MCF 10A (cell line): Measurements from ENCODE around the gene NEK1. TPM values are rescaled to one million over a fixed set of nuclear protein-coding genes. Genes with fewer than 3 reads are reported as not detected.

Experiments used
- BruUV-seq: library from RNA; stranded (reverse); fragments of 400-500 nt; replicated peaks from 2 replicates; lab custom pipeline; 2021; lab: Mats Ljungman, UMichigan
- CTCF ChIA-PET: fragments of 300-600 bp; sonication (Branson Sonifier 250); formaldehyde crosslinking; extraction: SDS; loops from one replicate; lab custom pipeline; 2021; ENCODE audit warnings: antibody characterized with exemption, inconsistent platforms; lab: Yijun Ruan, JAX
- POLR2A ChIA-PET: fragments of 300-600, 350-650 bp; sonication (Branson Sonifier 250); formaldehyde crosslinking; extraction: SDS; loops from one replicate; lab custom pipeline; 2020; ENCODE audit warnings: antibody characterized with exemption, inconsistent platforms; lab: Yijun Ruan, JAX
- DNase-seq: peaks from one replicate; pipeline ENCODE4 v3.0.0-alpha.2; 2018; ENCODE audit not compliant: unreplicated experiment
- H3K27ac Mint-ChIP-seq: one replicate; pipeline ENCODE4 v1.8.0; 2022; ENCODE audit warnings: mild to moderate bottlenecking, low read depth, mixed read lengths; ENCODE audit not compliant: unreplicated experiment
- H3K27me3 Mint-ChIP-seq: one replicate; pipeline ENCODE4 v1.8.0; 2022; ENCODE audit warnings: mixed read lengths; ENCODE audit not compliant: insufficient read depth, unreplicated experiment
- H3K36me3 Mint-ChIP-seq: one replicate; pipeline ENCODE4 v1.8.0; 2022; ENCODE audit warnings: mild to moderate bottlenecking, moderate library complexity, mixed read lengths; ENCODE audit not compliant: insufficient read depth, unreplicated experiment
- H3K4me1 Mint-ChIP-seq: one replicate; pipeline ENCODE4 v1.8.0; 2022; ENCODE audit warnings: mixed read lengths; ENCODE audit not compliant: insufficient read depth, unreplicated experiment
- H3K4me3 Mint-ChIP-seq: one replicate; pipeline ENCODE4 v1.8.0; 2022; ENCODE audit warnings: mild to moderate bottlenecking, moderate library complexity, mixed read lengths; ENCODE audit not compliant: unreplicated experiment
- H3K9me3 Mint-ChIP-seq: one replicate; pipeline ENCODE4 v1.8.0; 2022; ENCODE audit warnings: mixed read lengths; ENCODE audit not compliant: unreplicated experiment
- intact Hi-C: fragments of 100-400 bp; cut with micrococcal nuclease; formaldehyde crosslinking; loops from 2 replicates; pipeline ENCODE4 v1.14.1; 2022
- total RNA-seq: library from RNA; stranded (reverse); gene quantifications from 2 replicates; pipeline ENCODE4 v1.2.3, GENCODE V29; 2022
- TF ChIP-seq, protein P1 (sequence below): fragments of 200-600 bp; IDR thresholded peaks from one replicate; pipeline ENCODE4 v1.8.0; 2022; ENCODE audit warnings: antibody characterized with exemption, mild to moderate bottlenecking; ENCODE audit not compliant: unreplicated experiment

NEK1 gene
- total RNA-seq, 1 experiment from 2014 or later = 15.5 TPM

DNA sequence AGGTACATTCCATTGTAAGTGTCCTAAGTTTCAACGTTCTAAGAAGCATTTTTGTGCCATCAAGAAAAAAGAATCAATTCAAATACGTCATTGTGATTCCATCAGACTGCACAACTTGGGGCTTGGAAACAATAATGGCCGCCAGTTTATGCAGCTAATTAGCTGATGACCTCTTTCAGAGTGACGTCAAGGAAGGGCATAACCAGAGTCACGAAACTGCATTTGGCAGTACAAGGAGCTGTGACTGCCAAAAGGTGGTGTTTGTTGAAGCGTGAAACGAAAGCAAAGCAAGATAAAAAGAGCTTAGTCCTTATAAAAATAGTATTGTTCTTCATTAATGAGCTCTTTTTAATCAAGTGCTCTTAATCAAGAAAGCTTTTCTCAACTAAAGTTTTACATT is 260.5 kb downstream of the NEK1 start:
- no peak overlapping the region for H3K27ac Mint-ChIP-seq
- DNase-seq = no peak

DNA sequence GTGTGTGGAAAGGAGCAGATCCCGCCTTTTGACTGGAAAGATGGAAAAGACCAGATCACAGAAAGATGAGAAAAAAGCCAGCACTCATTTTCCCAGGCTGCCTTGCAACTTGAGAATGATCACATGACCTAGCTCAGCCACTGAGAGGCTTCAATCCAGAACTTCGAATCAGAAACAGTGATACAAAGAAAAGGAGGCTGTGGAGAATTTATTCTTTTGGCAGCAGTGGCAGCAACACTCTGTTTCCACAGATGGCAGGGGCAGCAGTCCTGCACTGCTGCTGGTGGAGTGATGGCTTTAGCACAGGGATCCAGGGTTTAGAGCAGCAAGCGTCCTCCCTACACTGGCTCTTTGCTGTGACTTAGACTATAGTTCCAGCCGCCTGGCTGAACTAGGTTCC is 263.8 kb downstream of the NEK1 start:
- CTCF ChIA-PET = no interaction called here
- Mint-ChIP-seq H3K9me3 (peaks cover 8% of the 10 kb centered on the region), H3K27ac (no peak overlapping the region), H3K4me1 (no peaks in the 10 kb centered on the region), H3K27me3 (no peaks in the 10 kb centered on the region), H3K36me3 (no peaks in the 10 kb centered on the region), H3K4me3 (no peak overlapping the region)
- intact Hi-C loops = no loop called here
- POLR2A ChIA-PET = no interaction called here
- no peak for DNase-seq
- BruUV-seq = no TSS peak
- TF ChIP-seq, protein P1, sequence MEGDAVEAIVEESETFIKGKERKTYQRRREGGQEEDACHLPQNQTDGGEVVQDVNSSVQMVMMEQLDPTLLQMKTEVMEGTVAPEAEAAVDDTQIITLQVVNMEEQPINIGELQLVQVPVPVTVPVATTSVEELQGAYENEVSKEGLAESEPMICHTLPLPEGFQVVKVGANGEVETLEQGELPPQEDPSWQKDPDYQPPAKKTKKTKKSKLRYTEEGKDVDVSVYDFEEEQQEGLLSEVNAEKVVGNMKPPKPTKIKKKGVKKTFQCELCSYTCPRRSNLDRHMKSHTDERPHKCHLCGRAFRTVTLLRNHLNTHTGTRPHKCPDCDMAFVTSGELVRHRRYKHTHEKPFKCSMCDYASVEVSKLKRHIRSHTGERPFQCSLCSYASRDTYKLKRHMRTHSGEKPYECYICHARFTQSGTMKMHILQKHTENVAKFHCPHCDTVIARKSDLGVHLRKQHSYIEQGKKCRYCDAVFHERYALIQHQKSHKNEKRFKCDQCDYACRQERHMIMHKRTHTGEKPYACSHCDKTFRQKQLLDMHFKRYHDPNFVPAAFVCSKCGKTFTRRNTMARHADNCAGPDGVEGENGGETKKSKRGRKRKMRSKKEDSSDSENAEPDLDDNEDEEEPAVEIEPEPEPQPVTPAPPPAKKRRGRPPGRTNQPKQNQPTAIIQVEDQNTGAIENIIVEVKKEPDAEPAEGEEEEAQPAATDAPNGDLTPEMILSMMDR = no peak

More for the DNA sequence above, 260.5 kb downstream of the NEK1 start:
- no peaks in the 10 kb centered on the region for H3K36me3 Mint-ChIP-seq
- intact Hi-C loops = no loop called here
- no TSS peak for BruUV-seq
- no peak overlapping the region for H3K4me3 Mint-ChIP-seq
- no peaks in the 10 kb centered on the region for H3K27me3 Mint-ChIP-seq
- H3K9me3 Mint-ChIP-seq = peaks cover 8% of the 10 kb centered on the region
- TF ChIP-seq, protein P1 = no peak
- ChIA-PET CTCF (no interaction called here), POLR2A (interaction anchor here (0.7 kb wide), 1 partner anchor 16 kb away, joined by 3 read pairs; no protein-coding TSS in a partner anchor)
- H3K4me1 Mint-ChIP-seq = no peaks in the 10 kb centered on the region

DNA sequence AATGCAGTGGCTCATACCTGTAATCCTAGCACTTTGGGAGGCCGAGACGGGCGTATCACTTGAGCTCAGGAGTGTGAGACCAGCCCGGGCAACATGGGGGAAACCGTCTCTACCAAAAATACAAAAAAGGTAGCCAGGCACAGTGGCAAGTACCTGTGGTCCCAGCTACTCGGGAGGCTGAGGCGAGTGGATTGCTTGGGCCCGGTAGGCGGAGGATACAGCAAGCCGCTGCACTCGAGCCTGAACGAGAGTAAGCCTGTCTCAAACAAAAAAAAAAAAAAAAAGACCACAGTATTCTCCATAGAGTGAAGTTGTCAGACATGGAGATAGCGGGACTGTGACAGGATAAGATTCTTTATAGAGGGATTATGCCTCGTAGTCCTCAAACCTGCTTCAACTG is 265.5 kb downstream of the NEK1 start:
- no peak for DNase-seq
- TF ChIP-seq, protein P1 = no peak
- POLR2A ChIA-PET = no interaction called here
- H3K27ac Mint-ChIP-seq = no peak overlapping the region
- H3K4me1 Mint-ChIP-seq = no peaks in the 10 kb centered on the region
- CTCF ChIA-PET = no interaction called here
- intact Hi-C loops = no loop called here
- H3K9me3 Mint-ChIP-seq = peaks cover 8% of the 10 kb centered on the region
- H3K36me3 Mint-ChIP-seq = no peaks in the 10 kb centered on the region
- no peak overlapping the region for H3K4me3 Mint-ChIP-seq
- no TSS peak for BruUV-seq
- no peaks in the 10 kb centered on the region for H3K27me3 Mint-ChIP-seq

DNA sequence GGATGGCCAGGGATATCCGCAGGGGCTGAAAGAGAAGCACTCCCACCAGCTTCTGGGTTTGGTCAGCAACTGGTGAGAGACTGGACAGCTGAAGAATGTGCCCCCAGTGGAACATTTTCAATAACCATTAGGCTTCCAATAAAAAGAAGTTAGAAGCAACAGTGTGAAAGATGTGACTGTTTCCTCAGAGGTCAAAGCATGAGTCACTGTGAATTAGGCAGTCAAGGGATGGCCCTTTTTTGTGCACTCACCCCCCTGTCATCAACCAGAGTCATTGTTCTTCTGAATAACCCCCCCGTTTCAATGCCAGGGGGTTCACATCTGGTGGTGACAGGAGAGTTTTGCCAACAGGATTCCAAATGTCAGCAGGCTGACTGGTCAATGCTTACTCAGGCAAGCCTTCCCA is 267.1 kb downstream of the NEK1 start:
- Mint-ChIP-seq H3K36me3 (peaks cover 4% of the 10 kb centered on the region), H3K4me1 (no peaks in the 10 kb centered on the region), H3K27ac (no peak overlapping the region), H3K4me3 (no peak overlapping the region), H3K27me3 (no peaks in the 10 kb centered on the region), H3K9me3 (no peaks in the 10 kb centered on the region)
- ChIA-PET CTCF (interaction anchor here (1.0 kb wide), 1 partner anchor 10 kb away, joined by 3 read pairs; no protein-coding TSS in a partner anchor), POLR2A (no interaction called here)
- intact Hi-C loops = no loop called here
- no TSS peak for BruUV-seq
- peak; percentile 80 for DNase-seq
- TF ChIP-seq, protein P1 = no peak

Other genes starting within 250 kb of the NEK1 start
- 56.0 and 67.8 TPM in 2 replicates for gene CLCN3, start 8.0 kb upstream of the NEK1 start, total RNA-seq
- 15.6 and 17.4 TPM in 2 replicates for gene HPF1, start 145.4 kb upstream of the NEK1 start, total RNA-seq